Left renal cortex interstitium (tissue), 4 donors: Measurements from ENCODE around the gene TNIP1. TPM values are rescaled to one million over a fixed set of nuclear protein-coding genes. Genes with fewer than 3 reads are reported as not detected.

Source experiments
- DNase-seq, 4 donors: peaks; one replicate each; pipeline ENCODE4 v3.0.0-alpha.2; 2013; ENCODE audit warnings: low read depth in 4 of 4, low spot score in 2 of 4, missing footprints in 1 of 4
- polyA plus RNA-seq, 4 donors: library from polyadenylated mRNA; unstranded; fragments of 120-200 nt; gene quantifications; one replicate each; pipeline ENCODE4 v1.2.1, GENCODE V29; 2013; ENCODE audit not compliant: insufficient read length in 4 of 4

Gene TNIP1
- polyA plus RNA-seq, 4 donors = 68.0 to 77.5 (median 72.7) TPM

- no peak for DNase-seq
Measured at GRCh38 chr5:151005950-151006576, 74.8 kb downstream of the TNIP1 start.

GRCh38 chr5:151005187-151005949 is 75.5 kb downstream of the TNIP1 start:
- no peak for DNase-seq

- no peak for DNase-seq
Measured at GRCh38 chr5:151004499-151004898, 76.3 kb downstream of the TNIP1 start.

GRCh38 chr5:151003503-151003860 is 77.4 kb downstream of the TNIP1 start:
- no peak for DNase-seq

- DNase-seq = no peak
Measured at GRCh38 chr5:151002681-151003502, 77.9 kb downstream of the TNIP1 start.

- DNase-seq = no peak
Measured at GRCh38 chr5:151002250-151002649, 78.6 kb downstream of the TNIP1 start.

- DNase-seq = no peak
Measured at GRCh38 chr5:151001436-151001835, 79.4 kb downstream of the TNIP1 start.

- no peak for DNase-seq
Measured at GRCh38 chr5:150999704-151000442, 81.0 kb downstream of the TNIP1 start.

GRCh38 chr5:150993826-150994412 is 86.9 kb downstream of the TNIP1 start:
- DNase-seq = no peak

GRCh38 chr5:150993422-150993821 is 87.4 kb downstream of the TNIP1 start:
- no peak for DNase-seq

- DNase-seq = no peak
Measured at GRCh38 chr5:150992705-150993104, 88.1 kb downstream of the TNIP1 start.

- no peak for DNase-seq
Measured at GRCh38 chr5:150989695-150990094, 91.1 kb downstream of the TNIP1 start.

GRCh38 chr5:150987746-150988145 is 93.1 kb downstream of the TNIP1 start:
- DNase-seq = no peak

Other genes starting within 250 kb of the TNIP1 start
- gene IRGM, start 234.5 kb downstream of the TNIP1 start, polyA plus RNA-seq = 1 to 10 TPM in 1 of 4 donors, under 1 TPM in 3; 0.46 to 1.5 (median 0.66) TPM
- gene ZNF300, start 176.1 kb downstream of the TNIP1 start, polyA plus RNA-seq = 10 to 100 TPM; 36.9 to 39.1 (median 38.3) TPM
- 1,000 to 10,000 TPM in 3 of 4 donors, 100 to 1,000 TPM in 1; 929 to 1,533 (median 1,286) TPM for gene GPX3, start 60.4 kb downstream of the TNIP1 start, polyA plus RNA-seq
- 100 to 1,000 TPM; 130 to 161 (median 150) TPM for gene ANXA6, start 76.7 kb upstream of the TNIP1 start, polyA plus RNA-seq
- 1 to 10 TPM; 4.6 to 6.4 (median 5.1) TPM for gene CCDC69, start 143.1 kb upstream of the TNIP1 start, polyA plus RNA-seq
- gene GM2A, start 172.2 kb upstream of the TNIP1 start, polyA plus RNA-seq = 10 to 100 TPM; 29.0 to 31.9 (median 30.3) TPM
- gene SLC36A3, start 222.7 kb upstream of the TNIP1 start, polyA plus RNA-seq = not detected